HCT116 (cell line): ENCODE results near the gene DOCK4. TPM values are rescaled to one million over a fixed set of nuclear protein-coding genes. Genes with fewer than 3 reads are reported as not detected.

ENCODE experiments used
- ATAC-seq: fragments of 200-7000 bp; cut with Tn5 transposase; 2 replicates; pipeline ENCODE4 v1.9.1; 2020; ENCODE audit warnings: mild to moderate bottlenecking, moderate library complexity
- BruUV-seq: library from RNA; stranded (reverse); fragments of 400-500 nt; replicated peaks from 2 replicates; lab custom pipeline; 2021; lab: Mats Ljungman, UMichigan
- CTCF ChIA-PET: fragments of 300-600 bp; sonication (Branson Sonifier 250); formaldehyde crosslinking; loops from one replicate; lab custom pipeline; 2021; ENCODE audit warnings: antibody characterized with exemption; lab: Charles Lee
- POLR2A ChIA-PET: fragments of 300-600, 350-600 bp; sonication (Branson Sonifier 250); formaldehyde crosslinking; loops from one replicate; lab custom pipeline; 2021; ENCODE audit warnings: antibody characterized with exemption; lab: Charles Lee
- RAD21 ChIA-PET, 2 experiments: fragments of 300-600 bp; sonication (Branson Sonifier 250); formaldehyde crosslinking; loops; one replicate each; lab custom pipeline; 2023; ENCODE audit warnings: low total read pairs in 2 of 2; ENCODE audit not compliant: uncharacterized antibody in 2 of 2, unreplicated experiment in 2 of 2, low non-redundant PET in 1 of 2; lab: Charles Lee
- DNase-seq: peaks from one replicate; pipeline ENCODE4 v3.0.0-alpha.2; 2010; ENCODE audit warnings: low read depth, low spot score
- H2AFZ ChIP-seq: fragments of 200-600 bp; shearing (Covaris generic), sonication (generic); 2 replicates; pipeline ENCODE4 v1.6.1; 2017; ENCODE audit warnings: low read depth, mixed run types, mixed read lengths, antibody characterized with exemption, low read length; ENCODE audit not compliant: poor library complexity, severe bottlenecking
- H3K27ac ChIP-seq: 2 replicates; pipeline ENCODE4 v1.5.1; 2012; ENCODE audit warnings: low read depth, low read length
- H3K27me3 ChIP-seq: fragments of 200-600 bp; sonication (generic); 2 replicates; pipeline ENCODE4 v1.6.1; 2016; ENCODE audit warnings: mixed run types, low read length, mixed read lengths; ENCODE audit not compliant: insufficient read depth
- H3K36me3 ChIP-seq, 2 experiments: fragments of 200-500 bp in 1 of 2; fragments of 200-600 bp in 1 of 2; sonication (Bioruptor generic) in 1 of 2; sonication (generic) in 1 of 2; 2 replicates each; pipeline versions ENCODE4 v1.5.1 to v1.6.1; 2014 to 2016; ENCODE audit warnings: low read length in 2 of 2, inconsistent platforms in 1 of 2, mixed read lengths in 1 of 2, mixed run types in 1 of 2; ENCODE audit not compliant: insufficient read depth in 2 of 2, control insufficient read depth in 1 of 2
- H3K4me1 ChIP-seq, 2 experiments: fragments of 200-600 bp in 1 of 2; sonication (generic) in 1 of 2; 2 replicates each; pipeline versions ENCODE4 v1.5.1 to v1.6.1; 2012 to 2017; ENCODE audit warnings: low read length in 2 of 2, inconsistent platforms in 1 of 2, mild to moderate bottlenecking in 1 of 2, mixed read lengths in 1 of 2, mixed run types in 1 of 2, moderate library complexity in 1 of 2; ENCODE audit not compliant: insufficient read depth in 2 of 2, control insufficient read depth in 1 of 2
- H3K4me2 ChIP-seq: fragments of 200-600 bp; sonication (generic); 2 replicates; pipeline ENCODE4 v1.6.1; 2017; ENCODE audit warnings: mixed run types, low read length, mixed read lengths
- H3K4me3 ChIP-seq, 2 experiments: fragments of 200-600 bp in 1 of 2; sonication (generic) in 1 of 2; replicated peaks in 1 of 2; 2 replicates each; pipeline ENCODE4 v1.5.1; 2011 to 2016; ENCODE audit warnings: low read length in 2 of 2, control low read depth in 1 of 2, low read depth in 1 of 2, mild to moderate bottlenecking in 1 of 2, mixed read lengths in 1 of 2, mixed run types in 1 of 2
- H3K79me2 ChIP-seq: fragments of 200-600 bp; sonication (generic); 2 replicates; pipeline ENCODE4 v1.6.1; 2017; ENCODE audit warnings: mild to moderate bottlenecking, mixed run types, low read length, moderate library complexity, mixed read lengths; ENCODE audit not compliant: insufficient read depth
- H3K9ac ChIP-seq: fragments of 200-600 bp; sonication (generic); 2 replicates; pipeline ENCODE4 v1.6.1; 2016; ENCODE audit warnings: low read length, mixed read lengths
- H3K9me2 ChIP-seq: fragments of 200-600 bp; sonication (generic), shearing (Covaris generic); 2 replicates; pipeline ENCODE4 v1.6.1; 2017; ENCODE audit warnings: mixed run types, mild to moderate bottlenecking, moderate library complexity; ENCODE audit not compliant: insufficient read depth
- H3K9me3 ChIP-seq, 2 experiments: fragments of 200-500 bp in 1 of 2; fragments of 200-600 bp in 1 of 2; sonication (Bioruptor generic) in 1 of 2; sonication (generic) in 1 of 2; 2 replicates each; pipeline ENCODE4 v1.6.1; 2014 to 2017; ENCODE audit warnings: low read length in 2 of 2, mixed read lengths in 2 of 2, inconsistent platforms in 1 of 2, low read depth in 1 of 2, mild to moderate bottlenecking in 1 of 2, mixed run types in 1 of 2, moderate library complexity in 1 of 2; ENCODE audit not compliant: control insufficient read depth in 1 of 2, insufficient read depth in 1 of 2
- H4K20me1 ChIP-seq: fragments of 200-600 bp; sonication (generic), shearing (Covaris generic); 2 replicates; pipeline ENCODE4 v1.6.1; 2017; ENCODE audit warnings: mixed run types, mild to moderate bottlenecking, moderate library complexity; ENCODE audit not compliant: insufficient read depth
- ATF3 ChIP-seq: IDR thresholded peaks from 2 replicates; pipeline ENCODE4 v1.6.1; 2012
- CBX3 ChIP-seq: IDR thresholded peaks from 2 replicates; pipeline ENCODE4 v1.6.1; 2012; ENCODE audit warnings: low read depth
- CEBPB ChIP-seq: IDR thresholded peaks from 2 replicates; pipeline ENCODE4 v1.6.1; 2012; ENCODE audit warnings: low read depth
- CTCF ChIP-seq, 3 experiments: fragments of 200-600 bp in 1 of 3; sonication (generic) in 1 of 3; IDR thresholded peaks in 2 of 3; conservative IDR thresholded peaks in 1 of 3; 2 replicates each; pipeline ENCODE4 v1.5.1; 2012 to 2017; ENCODE audit warnings: low read depth in 2 of 3, low read length in 2 of 3, antibody characterized with exemption in 1 of 3, borderline replicate concordance in 1 of 3, control low read depth in 1 of 3, mild to moderate bottlenecking in 1 of 3, mixed read lengths in 1 of 3, mixed run types in 1 of 3, moderate library complexity in 1 of 3; ENCODE audit not compliant: insufficient read depth in 1 of 3
- EZH2phosphoT487 ChIP-seq: fragments of 200-600 bp; IDR thresholded peaks from 2 replicates; pipeline ENCODE4 v1.6.1; 2018; ENCODE audit warnings: antibody characterized with exemption, borderline replicate concordance
- FOSL1 ChIP-seq: IDR thresholded peaks from 2 replicates; pipeline ENCODE4 v1.6.1; 2012; ENCODE audit warnings: low read depth
- JUND ChIP-seq: IDR thresholded peaks from 2 replicates; pipeline ENCODE4 v1.6.1; 2012
- MAX ChIP-seq: IDR thresholded peaks from 2 replicates; pipeline ENCODE4 v1.6.1; 2012
- SIN3A ChIP-seq: IDR thresholded peaks from 2 replicates; pipeline ENCODE4 v1.6.1; 2012; ENCODE audit warnings: low read depth
- SP1 ChIP-seq: IDR thresholded peaks from 2 replicates; pipeline ENCODE4 v1.6.1; 2012; ENCODE audit warnings: low read depth
- TCF7L2 ChIP-seq: IDR thresholded peaks from 2 replicates; pipeline ENCODE4 v1.7.0; 2011; ENCODE audit warnings: borderline replicate concordance, inconsistent platforms; ENCODE audit not compliant: insufficient read depth, insufficient read length; ENCODE audit errors: extremely low read depth
- YY1 ChIP-seq: IDR thresholded peaks from 2 replicates; pipeline ENCODE4 v1.6.1; 2011; ENCODE audit warnings: low read length, low read depth, moderate library complexity, mild to moderate bottlenecking; ENCODE audit not compliant: insufficient replicate concordance; ENCODE audit errors: extremely low read depth
- ZBTB33 ChIP-seq: IDR thresholded peaks from 2 replicates; pipeline ENCODE4 v1.6.1; 2011; ENCODE audit warnings: mild to moderate bottlenecking, low read length, moderate library complexity; ENCODE audit not compliant: insufficient replicate concordance; ENCODE audit errors: extremely low read depth
- ZFX ChIP-seq: fragments of 450-650 bp; IDR thresholded peaks from 2 replicates; pipeline ENCODE4 v1.6.1; 2017
- ZNF274 ChIP-seq: fragments of 200-500 bp; sonication (Bioruptor generic); IDR thresholded peaks from 2 replicates; pipeline ENCODE4 v1.6.1; 2014; ENCODE audit warnings: mild to moderate bottlenecking, low read depth, low read length, inconsistent platforms
- intact Hi-C: fragments of 100-400 bp; cut with micrococcal nuclease; formaldehyde crosslinking; loops from 2 replicates; pipeline ENCODE4 v1.10.0; 2022
- total RNA-seq: library from RNA; stranded (reverse); gene quantifications from one replicate; pipeline ENCODE4 v1.2.1, GENCODE V29; 2021; ENCODE audit not compliant: unreplicated experiment

DOCK4 gene
- total RNA-seq, 1 experiment from 2014 or later, result 2.2 TPM

- H4K20me1 ChIP-seq, result no peaks in the 10 kb centered on the region
- no peaks in the 10 kb centered on the region for H3K27me3 ChIP-seq
- intact Hi-C loops, result no loop called here
- DNase-seq (no peak), ATAC-seq (no peak)
- H3K9ac ChIP-seq, result no peak overlapping the region
- H3K4me2 ChIP-seq, result no peak overlapping the region
- H3K4me3 ChIP-seq, result no peak overlapping the region
- no peak overlapping the region for H3K27ac ChIP-seq
- POLR2A ChIA-PET, result no interaction called here
- no TSS peak for BruUV-seq
- H3K36me3 ChIP-seq, result no peaks in the 10 kb centered on the region
- RAD21 ChIA-PET, result no interaction called here
- H3K9me3 ChIP-seq, result no peaks in the 10 kb centered on the region
- TF ChIP-seq FOSL1 (no peak), YY1 (no peak), CBX3 (no peak), ZBTB33 (no peak), CEBPB (no peak), JUND (no peak), EZH2phosphoT487 (no peak), SP1 (no peak)
- no peaks in the 10 kb centered on the region for H3K79me2 ChIP-seq
- CTCF ChIA-PET, result no interaction called here
- H3K4me1 ChIP-seq, result no peaks in the 10 kb centered on the region
- no peaks in the 10 kb centered on the region for H3K9me2 ChIP-seq
- H2AFZ ChIP-seq, result no peak overlapping the region
Measured at GRCh38 chr7:111960984-111961383, 245.2 kb downstream of the DOCK4 start.

GRCh38 chr7:111958896-111959295 lies 247.3 kb downstream of the DOCK4 start:
- no peaks in the 10 kb centered on the region for H3K36me3 ChIP-seq
- POLR2A ChIA-PET, result no interaction called here
- H3K27me3 ChIP-seq, result no peaks in the 10 kb centered on the region
- no peaks in the 10 kb centered on the region for H3K4me1 ChIP-seq
- H3K9me2 ChIP-seq, result no peaks in the 10 kb centered on the region
- no peak overlapping the region for H3K27ac ChIP-seq
- H3K4me3 ChIP-seq, result no peak overlapping the region
- intact Hi-C loops, result no loop called here
- DNase-seq (no peak), ATAC-seq (no peak)
- no peak overlapping the region for H2AFZ ChIP-seq
- H3K9ac ChIP-seq, result no peak overlapping the region
- H4K20me1 ChIP-seq, result no peaks in the 10 kb centered on the region
- CTCF ChIA-PET, result no interaction called here
- RAD21 ChIA-PET, result no interaction called here
- H3K9me3 ChIP-seq, result no peaks in the 10 kb centered on the region
- no peak overlapping the region for H3K4me2 ChIP-seq
- no peaks in the 10 kb centered on the region for H3K79me2 ChIP-seq
- BruUV-seq, result no TSS peak
- TF ChIP-seq ZNF274 (no peak), ZFX (no peak), JUND (no peak), SIN3A (no peak), ZBTB33 (no peak), TCF7L2 (no peak), MAX (no peak), CBX3 (no peak), CTCF (IDR thresholded peaks at IDR 0.05 in 2 of 3, conservative IDR thresholded peaks at IDR 0.05 in 1 of 3; ENCODE audit: borderline replicate concordance in 1 of 3, insufficient read depth in 1 of 3, low read depth in 2 of 3, low read length in 2 of 3) (no peak), ATF3 (no peak), EZH2phosphoT487 (no peak)
